ENCODE data around the gene CASP2. TPM values are rescaled to one million over a fixed set of nuclear protein-coding genes. Genes with fewer than 3 reads are reported as not detected.

Gene CASP2
- total and polyA plus RNA-seq, 3 experiments from 2014 or later = 23.0 to 107 (median 105) TPM

Other genes starting within 250 kb of the CASP2 start
- not detected for gene OR6V1, start 236.0 kb upstream of the CASP2 start, total RNA-seq
- not detected for gene OR6V1, start 236.0 kb upstream of the CASP2 start, polyA plus RNA-seq
- not detected for gene PIP, start 156.3 kb upstream of the CASP2 start, total RNA-seq
- not detected for gene PIP, start 156.3 kb upstream of the CASP2 start, polyA plus RNA-seq
- gene TAS2R39, start 104.9 kb upstream of the CASP2 start, total RNA-seq = not detected
- not detected for gene TAS2R39, start 104.9 kb upstream of the CASP2 start, polyA plus RNA-seq
- gene TAS2R40, start 66.3 kb upstream of the CASP2 start, total RNA-seq = not detected
- gene TAS2R40, start 66.3 kb upstream of the CASP2 start, polyA plus RNA-seq = not detected
- gene GSTK1, start 24.9 kb upstream of the CASP2 start, total RNA-seq = 100 to 1,000 TPM; 147 to 151 TPM
- 532 TPM for gene GSTK1, start 24.9 kb upstream of the CASP2 start, polyA plus RNA-seq
- under 1 TPM; 0.84 to 0.90 TPM for gene TMEM139, start 3.4 kb upstream of the CASP2 start, total RNA-seq
- 0.87 TPM for gene TMEM139, start 3.4 kb upstream of the CASP2 start, polyA plus RNA-seq
- gene CLCN1, start 27.8 kb downstream of the CASP2 start, total RNA-seq = under 1 TPM in 1 of 2 experiments, not detected in 1; 0.11 TPM
- gene CLCN1, start 27.8 kb downstream of the CASP2 start, polyA plus RNA-seq = not detected
- gene FAM131B, start 74.4 kb downstream of the CASP2 start, total RNA-seq = 1 to 10 TPM; 2.4 to 2.8 TPM
- 1.6 TPM for gene FAM131B, start 74.4 kb downstream of the CASP2 start, polyA plus RNA-seq
- 100 to 1,000 TPM; 101 to 104 TPM for gene ZYX, start 93.0 kb downstream of the CASP2 start, total RNA-seq
- gene ZYX, start 93.0 kb downstream of the CASP2 start, polyA plus RNA-seq = 143 TPM
- 1 to 10 TPM; 2.8 to 3.1 TPM for gene EPHA1, start 120.5 kb downstream of the CASP2 start, total RNA-seq
- 4.6 TPM for gene EPHA1, start 120.5 kb downstream of the CASP2 start, polyA plus RNA-seq
- gene TAS2R60, start 155.1 kb downstream of the CASP2 start, total RNA-seq = not detected
- not detected for gene TAS2R60, start 155.1 kb downstream of the CASP2 start, polyA plus RNA-seq
- gene TAS2R41, start 189.5 kb downstream of the CASP2 start, total RNA-seq = not detected
- not detected for gene TAS2R41, start 189.5 kb downstream of the CASP2 start, polyA plus RNA-seq